HL-60 (cell line): ENCODE results near the gene GALNT6.

Experiments used
- GABPA ChIP-seq: IDR thresholded peaks from 2 replicates; pipeline ENCODE4 v1.6.1; 2012; ENCODE audit warnings: low read depth
- TF ChIP-seq, protein P1 (sequence below): IDR thresholded peaks from one replicate; pipeline ENCODE4 v1.5.1; 2011; ENCODE audit warnings: low read length, control low read depth, inconsistent platforms; ENCODE audit not compliant: insufficient read depth

GRCh38 chr12:51413149-51413548, 21.9 kb upstream of the GALNT6 start:
- no peak for TF ChIP-seq GABPA
- TF ChIP-seq, protein P1, sequence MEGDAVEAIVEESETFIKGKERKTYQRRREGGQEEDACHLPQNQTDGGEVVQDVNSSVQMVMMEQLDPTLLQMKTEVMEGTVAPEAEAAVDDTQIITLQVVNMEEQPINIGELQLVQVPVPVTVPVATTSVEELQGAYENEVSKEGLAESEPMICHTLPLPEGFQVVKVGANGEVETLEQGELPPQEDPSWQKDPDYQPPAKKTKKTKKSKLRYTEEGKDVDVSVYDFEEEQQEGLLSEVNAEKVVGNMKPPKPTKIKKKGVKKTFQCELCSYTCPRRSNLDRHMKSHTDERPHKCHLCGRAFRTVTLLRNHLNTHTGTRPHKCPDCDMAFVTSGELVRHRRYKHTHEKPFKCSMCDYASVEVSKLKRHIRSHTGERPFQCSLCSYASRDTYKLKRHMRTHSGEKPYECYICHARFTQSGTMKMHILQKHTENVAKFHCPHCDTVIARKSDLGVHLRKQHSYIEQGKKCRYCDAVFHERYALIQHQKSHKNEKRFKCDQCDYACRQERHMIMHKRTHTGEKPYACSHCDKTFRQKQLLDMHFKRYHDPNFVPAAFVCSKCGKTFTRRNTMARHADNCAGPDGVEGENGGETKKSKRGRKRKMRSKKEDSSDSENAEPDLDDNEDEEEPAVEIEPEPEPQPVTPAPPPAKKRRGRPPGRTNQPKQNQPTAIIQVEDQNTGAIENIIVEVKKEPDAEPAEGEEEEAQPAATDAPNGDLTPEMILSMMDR = no peak
